Activated naive CD4-positive, alpha-beta T cell treated with anti-CD3 and anti-CD28 coated beads, Interleukin-2, amount 50 U/mL, for 72 hours (primary cell): ENCODE data around the gene SLC24A4. TPM values are rescaled to one million over a fixed set of nuclear protein-coding genes. Genes with fewer than 3 reads are reported as not detected.
"Not testable (repeated sequence)": the region's sequence is repeated elsewhere in the genome, so short reads cannot be mapped to it uniquely, and the experiment has no call there.

ENCODE experiments used
- ATAC-seq, 2 donors: fragments of 150-1000 bp; cut with Tn5 transposase; 2 replicates each; pipeline ENCODE4 v1.10.0; 2021; ENCODE audit warnings: mild to moderate bottlenecking in 2 of 2, moderate library complexity in 2 of 2
- DNase-seq, 2 donors: peaks; one replicate each; pipeline ENCODE4 v3.0.0; 2021 to 2022; ENCODE audit warnings: low spot score in 2 of 2
- H3K27ac Mint-ChIP-seq, 2 donors: one replicate each; pipeline ENCODE4 v1.8.0; 2022; ENCODE audit warnings: mild to moderate bottlenecking in 2 of 2, mixed read lengths in 2 of 2
- H3K36me3 Mint-ChIP-seq, 2 donors: one replicate each; pipeline ENCODE4 v1.8.0; 2022; ENCODE audit warnings: mixed read lengths in 2 of 2
- H3K9me3 Mint-ChIP-seq, 2 donors: one replicate each; pipeline ENCODE4 v1.8.0; 2022; ENCODE audit warnings: mixed read lengths in 2 of 2
- total RNA-seq, 2 donors: library from RNA; stranded (reverse); gene quantifications; one replicate each; pipeline ENCODE4 v1.2.3, GENCODE V29; 2022

The SLC24A4 gene
- total RNA-seq, 2 donors from 2014 or later: not detected

DNA sequence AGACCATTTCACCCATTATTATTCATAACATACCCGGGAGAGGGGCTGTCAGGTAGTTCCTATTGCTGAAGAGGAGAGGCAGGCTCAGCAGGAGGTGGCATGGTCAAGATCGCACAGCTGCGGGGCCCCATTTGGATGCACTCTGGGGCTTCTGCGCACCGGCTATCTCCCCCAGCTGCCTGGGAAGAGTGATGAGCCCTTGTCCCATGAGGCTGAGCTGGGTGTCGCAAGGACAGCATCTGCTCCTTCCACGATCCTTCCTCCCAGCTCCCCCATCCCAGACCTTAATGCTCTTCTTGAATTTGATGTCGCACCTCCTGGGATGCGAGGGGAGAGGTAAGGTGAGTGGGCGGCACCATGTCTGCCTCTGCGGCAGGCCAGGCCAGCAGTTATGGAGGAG lies 62.6 kb downstream of the SLC24A4 start:
- ATAC-seq (no peak), DNase-seq (no peak)
- Mint-ChIP-seq H3K36me3 (no peaks in the 10 kb centered on the region), H3K9me3 (no peaks in the 10 kb centered on the region), H3K27ac (no peak overlapping the region)

- Mint-ChIP-seq H3K27ac (no peak overlapping the region), H3K36me3 (no peaks in the 10 kb centered on the region), H3K9me3 (no peaks in the 10 kb centered on the region)
- DNase-seq (no peak), ATAC-seq (no peak)
Measured at GRCh38 chr14:92386165-92386564, 63.2 kb downstream of the SLC24A4 start.

GRCh38 chr14:92386637-92387036 lies 63.7 kb downstream of the SLC24A4 start:
- H3K9me3 Mint-ChIP-seq: no peaks in the 10 kb centered on the region
- DNase-seq (no peak), ATAC-seq (no peak)
- no peak overlapping the region for H3K27ac Mint-ChIP-seq
- H3K36me3 Mint-ChIP-seq: no peaks in the 10 kb centered on the region

GRCh38 chr14:92387578-92387977 lies 64.6 kb downstream of the SLC24A4 start:
- ATAC-seq: no peak
- Mint-ChIP-seq H3K36me3 (no peaks in the 10 kb centered on the region), H3K27ac (no peak overlapping the region), H3K9me3 (no peaks in the 10 kb centered on the region)
- DNase-seq: no peak

GRCh38 chr14:92389598-92390158 lies 66.7 kb downstream of the SLC24A4 start:
- ATAC-seq: no peak
- no peak overlapping the region for H3K27ac Mint-ChIP-seq

GRCh38 chr14:92391726-92392125 lies 68.8 kb downstream of the SLC24A4 start:
- no peak overlapping the region for H3K27ac Mint-ChIP-seq
- H3K9me3 Mint-ChIP-seq: no peaks in the 10 kb centered on the region
- ATAC-seq: no peak
- no peaks in the 10 kb centered on the region for H3K36me3 Mint-ChIP-seq
- DNase-seq: no peak

More at GRCh38 chr14:92389598-92390158, 66.7 kb downstream of the SLC24A4 start:
- Mint-ChIP-seq H3K9me3 (no peaks in the 10 kb centered on the region), H3K36me3 (no peaks in the 10 kb centered on the region)
- no peak for DNase-seq

GRCh38 chr14:92392711-92393110 lies 69.7 kb downstream of the SLC24A4 start:
- DNase-seq: no peak
- no peaks in the 10 kb centered on the region for H3K9me3 Mint-ChIP-seq
- no peaks in the 10 kb centered on the region for H3K36me3 Mint-ChIP-seq
- H3K27ac Mint-ChIP-seq: no peak overlapping the region
- ATAC-seq: no peak

DNA sequence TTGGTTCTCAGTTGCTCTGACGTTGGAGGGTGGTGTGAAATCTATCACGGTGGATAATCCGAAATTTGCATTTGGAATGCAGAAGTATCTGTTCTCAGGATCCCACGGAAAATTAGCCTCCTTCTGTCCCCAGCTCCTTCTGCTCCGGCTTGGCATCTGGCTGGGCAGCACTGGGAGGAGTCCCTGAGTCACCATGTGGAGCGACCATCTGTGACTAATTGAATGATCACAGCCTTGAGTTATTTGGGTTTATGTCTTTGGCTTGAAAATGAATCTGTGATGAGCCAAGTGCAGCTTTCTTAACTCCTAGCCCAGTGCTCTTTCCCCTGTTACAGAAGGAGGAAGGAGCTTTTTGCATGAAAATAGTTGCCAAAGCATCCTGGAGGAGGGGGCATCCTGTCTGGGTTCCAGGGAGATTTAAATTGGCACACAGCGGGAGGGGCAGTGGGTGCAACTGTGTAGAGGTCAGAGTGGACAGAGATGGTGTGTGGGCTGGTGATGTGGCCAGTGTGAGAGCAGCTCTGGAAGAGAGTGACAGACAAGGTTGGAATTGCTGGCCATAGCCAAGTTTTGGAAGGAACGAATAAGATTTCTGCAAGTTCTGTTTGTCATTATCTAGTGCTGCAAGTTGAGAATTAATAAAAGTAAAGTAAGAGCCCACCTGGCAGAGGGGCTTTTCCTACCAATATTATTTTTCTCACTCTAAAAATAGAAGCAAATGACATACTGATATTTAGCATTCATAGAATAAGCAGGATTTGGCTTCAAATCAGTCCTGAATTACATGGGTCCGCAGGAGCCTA lies 74.4 kb downstream of the SLC24A4 start:
- no peak for DNase-seq
- no peak overlapping the region for H3K27ac Mint-ChIP-seq

GRCh38 chr14:92397953-92398564 lies 75.1 kb downstream of the SLC24A4 start:
- ATAC-seq (no peak), DNase-seq (no peak)
- Mint-ChIP-seq H3K27ac (peak overlapping the region in 1 of 2 donors; percentile 62), H3K36me3 (no peaks in the 10 kb centered on the region), H3K9me3 (peaks cover 4% of the 10 kb centered on the region in 2 donors)

More for the DNA sequence above, 74.4 kb downstream of the SLC24A4 start:
- no peak for ATAC-seq
- H3K36me3 Mint-ChIP-seq: no peaks in the 10 kb centered on the region
- H3K9me3 Mint-ChIP-seq: peaks cover 1 to 2% of the 10 kb centered on the region in 2 donors

- no peaks in the 10 kb centered on the region for H3K36me3 Mint-ChIP-seq
- ATAC-seq: no peak
- DNase-seq: no peak
- no peak overlapping the region for H3K27ac Mint-ChIP-seq
- peaks cover 4% of the 10 kb centered on the region in 2 donors for H3K9me3 Mint-ChIP-seq
Measured at GRCh38 chr14:92398888-92399636, 76.1 kb downstream of the SLC24A4 start.

DNA sequence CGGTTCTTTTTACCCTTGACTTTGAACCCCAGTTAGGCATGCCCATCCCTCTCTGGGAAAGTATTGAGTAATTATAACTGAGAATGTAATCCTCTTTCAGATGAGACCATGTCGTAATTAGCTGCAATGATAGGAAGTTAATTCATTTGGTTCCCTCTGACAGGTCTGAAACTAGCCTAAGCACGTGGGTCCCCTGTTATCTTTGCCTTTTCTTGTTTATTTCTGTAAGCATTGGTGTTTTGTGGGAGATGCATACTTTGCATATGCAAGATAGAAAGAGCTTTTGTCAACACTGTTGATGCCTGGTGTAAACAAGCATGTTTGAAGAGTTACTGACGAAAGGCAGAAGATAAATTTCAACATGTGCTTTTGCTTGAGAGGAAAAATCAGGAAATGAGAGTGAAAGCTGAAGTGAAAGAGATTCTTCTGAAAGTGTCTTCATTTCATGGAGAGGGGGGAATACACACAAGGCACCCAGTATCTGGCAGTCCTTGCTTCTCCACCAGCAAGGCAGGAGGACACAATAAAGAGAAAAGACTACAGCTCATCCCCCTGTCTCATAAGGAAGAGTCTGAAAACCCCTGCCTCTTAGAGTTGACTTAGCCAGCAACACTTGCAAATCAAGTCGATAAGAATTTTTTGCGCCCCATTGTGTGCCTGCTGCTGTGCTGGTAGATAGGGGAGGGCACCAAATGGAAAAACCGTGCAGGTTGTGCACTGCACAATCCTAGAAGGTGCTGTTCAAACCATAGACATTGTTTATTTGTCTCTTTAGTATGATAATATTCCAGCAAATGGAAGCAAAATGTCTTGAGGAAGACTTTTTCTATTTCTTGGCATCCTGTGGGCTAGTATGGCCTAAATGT lies 77.8 kb downstream of the SLC24A4 start:
- Mint-ChIP-seq H3K27ac (no peak overlapping the region), H3K9me3 (peaks cover 4 to 8% of the 10 kb centered on the region in 2 donors), H3K36me3 (no peaks in the 10 kb centered on the region)
- no peak for ATAC-seq
- DNase-seq: no peak

DNA sequence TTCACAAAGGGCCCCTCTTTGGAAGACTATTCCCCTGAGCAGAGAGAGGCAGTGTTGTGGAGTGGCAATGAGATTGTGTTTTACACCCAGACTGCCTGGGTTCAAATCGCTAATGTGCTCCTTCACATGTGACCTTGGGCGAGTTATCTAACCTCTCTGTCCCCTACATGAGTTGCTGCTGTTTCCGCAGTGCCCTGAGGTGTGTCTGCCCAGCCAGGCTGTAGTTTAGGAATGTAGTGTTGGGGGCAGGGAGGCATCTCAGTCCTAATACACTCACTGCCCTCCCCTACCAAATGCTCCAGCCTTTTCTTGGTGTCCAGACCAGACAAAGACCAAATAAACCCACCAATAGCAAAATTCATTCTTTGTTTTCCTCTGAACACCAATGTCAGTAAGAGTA lies 78.6 kb downstream of the SLC24A4 start:
- Mint-ChIP-seq H3K9me3 (peaks cover 4 to 8% of the 10 kb centered on the region in 2 donors), H3K36me3 (no peaks in the 10 kb centered on the region), H3K27ac (no peak overlapping the region)
- DNase-seq (no peak), ATAC-seq (no peak)

DNA sequence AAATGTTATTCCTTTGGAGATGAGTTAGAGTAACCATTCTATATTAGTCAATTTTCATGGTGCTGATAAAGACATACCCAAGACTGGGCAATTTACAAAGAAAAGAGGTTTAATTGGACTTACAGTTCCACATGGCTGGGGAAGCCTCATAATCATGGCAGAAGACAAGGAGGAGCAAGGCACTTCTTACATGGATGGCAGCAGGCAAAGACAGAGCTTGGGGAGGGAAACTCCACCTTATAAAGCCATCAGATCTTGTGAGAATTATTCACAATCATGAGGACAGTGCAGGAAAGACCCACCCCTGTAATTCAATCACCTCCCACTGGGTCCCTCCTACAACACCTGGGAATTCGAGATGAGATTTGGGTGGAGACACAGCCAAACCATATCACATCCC lies 79.5 kb downstream of the SLC24A4 start:
- peaks cover 4 to 16% of the 10 kb centered on the region in 2 donors for H3K9me3 Mint-ChIP-seq
- not testable (repeated sequence) for ATAC-seq, H3K36me3 Mint-ChIP-seq

GRCh38 chr14:92404018-92404417 lies 81.1 kb downstream of the SLC24A4 start:
- ATAC-seq (no peak), DNase-seq (no peak)
- Mint-ChIP-seq H3K27ac (no peak overlapping the region), H3K9me3 (peaks cover 4 to 17% of the 10 kb centered on the region in 2 donors), H3K36me3 (no peaks in the 10 kb centered on the region)

More for the DNA sequence above, 79.5 kb downstream of the SLC24A4 start:
- DNase-seq, H3K27ac Mint-ChIP-seq: not testable (repeated sequence)

- ATAC-seq (no peak), DNase-seq (no peak)
- Mint-ChIP-seq H3K9me3 (peaks cover 4 to 17% of the 10 kb centered on the region in 2 donors), H3K27ac (no peak overlapping the region), H3K36me3 (no peaks in the 10 kb centered on the region)
Measured at GRCh38 chr14:92404421-92404820, 81.5 kb downstream of the SLC24A4 start.

DNA sequence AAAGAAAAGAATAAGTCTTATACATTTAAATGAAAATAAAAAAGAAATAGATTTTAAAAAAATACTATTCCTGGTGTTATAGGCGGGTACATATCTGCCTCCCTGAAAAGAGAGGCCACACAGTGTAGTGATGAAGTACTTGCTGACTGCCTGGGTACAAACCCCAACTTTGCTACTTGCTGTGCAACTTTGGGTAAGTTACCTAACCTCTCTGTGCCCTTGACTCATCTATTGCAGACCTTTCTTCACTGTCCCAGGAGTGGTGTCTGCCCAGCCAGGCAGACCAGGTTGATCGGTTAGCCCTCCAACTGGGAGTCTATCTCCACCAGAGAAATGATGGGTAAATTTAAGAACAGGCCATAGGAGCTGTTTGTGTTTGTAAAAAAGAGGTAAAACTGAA lies 82.0 kb downstream of the SLC24A4 start:
- no peaks in the 10 kb centered on the region for H3K36me3 Mint-ChIP-seq
- DNase-seq: no peak
- H3K27ac Mint-ChIP-seq: no peak overlapping the region
- peaks cover 4 to 17% of the 10 kb centered on the region in 2 donors for H3K9me3 Mint-ChIP-seq
- no peak for ATAC-seq
